HG03520 (cell line): ENCODE results near the gene MBNL1.

Experiments used
- ATAC-seq: cut with Tn5 transposase; IDR thresholded peaks from one replicate; pipeline ENCODE4 v1.9.1; 2021; ENCODE audit warnings: mild to moderate bottlenecking, moderate library complexity; ENCODE audit not compliant: unreplicated experiment

Gene MBNL1, protein sequence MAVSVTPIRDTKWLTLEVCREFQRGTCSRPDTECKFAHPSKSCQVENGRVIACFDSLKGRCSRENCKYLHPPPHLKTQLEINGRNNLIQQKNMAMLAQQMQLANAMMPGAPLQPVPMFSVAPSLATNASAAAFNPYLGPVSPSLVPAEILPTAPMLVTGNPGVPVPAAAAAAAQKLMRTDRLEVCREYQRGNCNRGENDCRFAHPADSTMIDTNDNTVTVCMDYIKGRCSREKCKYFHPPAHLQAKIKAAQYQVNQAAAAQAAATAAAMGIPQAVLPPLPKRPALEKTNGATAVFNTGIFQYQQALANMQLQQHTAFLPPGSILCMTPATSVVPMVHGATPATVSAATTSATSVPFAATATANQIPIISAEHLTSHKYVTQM

DNA sequence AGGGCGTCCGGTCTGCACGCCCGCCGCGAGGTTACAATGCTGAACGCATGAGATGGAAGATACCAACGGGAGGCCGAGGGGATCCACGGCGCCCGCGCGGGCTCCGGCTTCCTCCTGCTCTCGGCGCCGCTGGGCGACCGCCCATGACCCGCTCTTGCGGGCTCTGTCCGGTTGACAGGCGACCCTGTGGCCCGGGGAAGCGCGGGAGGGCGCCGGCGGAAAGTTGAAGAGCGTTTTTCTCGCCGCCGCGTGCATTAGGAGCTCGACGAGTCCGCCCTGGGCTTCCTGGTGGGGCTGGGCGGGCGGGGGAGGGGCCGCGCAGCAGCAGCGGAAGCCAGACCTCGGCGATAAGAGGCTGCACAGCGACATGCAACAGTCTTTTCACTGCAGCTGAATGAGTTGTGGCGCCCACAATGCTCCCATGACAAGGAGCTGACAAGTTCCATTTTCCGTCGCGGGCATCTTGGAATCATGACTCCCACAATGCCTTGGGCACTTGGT lies at the start of gene MBNL1:
Gene MBNL1, plus strand, starts transcription at position 375 of the 501 bp plus-strand sequence. CDS start 31,265 bp downstream, outside the sequence.
- ATAC-seq = peak; percentile 63

DNA sequence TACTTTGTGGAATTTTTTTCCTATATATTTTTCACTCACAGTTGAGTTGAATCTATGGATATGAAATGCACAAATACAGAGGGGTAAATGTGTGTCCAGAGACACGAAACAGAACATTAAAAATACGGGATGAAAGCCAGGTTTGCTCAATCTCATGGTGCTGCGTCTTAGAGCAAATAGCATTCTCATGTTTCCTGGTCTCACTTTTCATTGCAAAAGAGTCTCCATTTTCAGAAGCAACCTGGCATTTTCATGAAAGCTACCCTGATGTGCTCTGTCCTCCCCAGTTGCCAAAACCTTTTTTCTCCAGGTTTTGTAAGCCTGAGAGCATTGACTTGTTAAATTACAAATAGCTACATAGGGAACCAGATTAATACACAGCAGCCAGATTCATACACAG lies 49.5 kb upstream of the MBNL1 start:
- ATAC-seq = no peak

DNA sequence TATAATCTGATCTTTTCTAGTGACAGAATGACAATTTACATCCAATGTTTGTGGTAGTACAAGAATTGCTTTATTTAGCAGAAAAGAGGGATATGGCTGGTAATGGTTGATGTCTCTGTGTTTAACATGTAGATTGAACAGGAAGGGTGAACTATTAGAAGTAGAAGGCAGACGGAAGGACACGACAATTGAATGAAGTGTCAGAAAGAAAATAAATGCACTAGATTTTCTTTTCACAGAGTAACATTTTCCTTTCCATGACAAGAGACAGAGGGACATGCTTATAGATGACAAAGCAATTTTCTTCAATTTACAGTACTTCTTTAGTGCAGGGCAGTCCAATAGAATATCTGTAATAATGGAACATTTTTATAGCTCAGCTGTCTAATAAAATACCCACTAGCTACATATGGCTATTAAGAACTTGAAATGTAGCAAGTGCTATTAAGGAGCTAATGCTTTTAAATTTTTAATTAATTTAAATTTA lies 48.9 kb upstream of the MBNL1 start:
- no peak for ATAC-seq

DNA sequence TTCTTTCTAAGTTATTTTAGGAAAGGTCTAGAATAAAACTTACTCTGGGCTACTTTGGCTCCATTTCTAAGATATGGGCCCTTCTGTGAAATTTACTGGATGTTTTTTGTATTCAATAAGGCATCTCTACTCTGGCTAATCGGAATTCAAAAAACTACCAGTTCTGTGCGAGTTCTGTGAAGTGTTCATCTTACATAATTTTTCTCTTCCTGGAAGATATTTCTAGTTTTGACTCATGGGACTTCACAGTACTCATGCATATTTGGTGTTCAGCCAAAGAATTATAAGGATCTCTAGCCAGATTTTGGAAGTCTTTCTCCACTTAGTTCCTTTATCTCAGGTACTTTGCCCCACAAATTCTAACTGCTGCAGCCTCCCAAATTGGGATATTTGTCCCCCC lies 46.4 kb upstream of the MBNL1 start:
- no peak for ATAC-seq

DNA sequence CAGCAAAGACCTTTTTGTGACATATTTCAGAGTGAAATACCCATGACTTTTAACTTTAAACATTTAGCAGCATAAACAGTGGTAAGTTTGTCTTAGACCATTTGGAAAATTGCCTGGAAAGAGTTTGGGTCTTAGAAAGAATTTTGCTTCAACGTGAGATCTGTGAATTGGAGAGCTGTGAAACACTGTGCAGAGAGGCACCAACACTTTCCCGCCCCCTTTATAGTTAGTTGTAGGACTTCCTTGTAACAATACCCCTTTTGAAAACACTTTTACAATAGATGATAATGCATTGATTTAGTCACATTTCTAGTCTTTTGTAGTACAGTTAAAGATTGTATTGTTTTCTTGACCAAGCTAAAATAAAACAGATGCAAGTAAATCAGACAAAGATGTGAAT lies 43.5 kb upstream of the MBNL1 start:
- ATAC-seq = no peak

DNA sequence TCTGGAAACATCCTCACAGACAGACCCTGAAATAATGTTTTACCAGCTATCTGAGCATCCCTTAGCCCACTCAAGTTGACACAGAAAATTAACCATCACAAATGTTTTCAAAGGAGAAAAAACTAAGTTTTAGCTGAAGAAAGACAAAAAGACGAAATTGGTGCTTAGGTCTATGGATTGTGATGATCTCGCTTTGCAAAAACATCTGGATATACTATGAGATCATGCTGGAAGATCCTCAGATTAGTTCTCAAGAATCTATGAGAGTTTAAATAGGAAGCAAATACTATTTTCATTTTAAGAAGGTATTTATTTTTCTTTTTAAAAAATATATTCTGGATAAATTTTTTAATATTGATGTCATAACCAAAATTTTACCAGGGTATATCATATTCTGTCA lies 42.6 kb upstream of the MBNL1 start:
- ATAC-seq = no peak

DNA sequence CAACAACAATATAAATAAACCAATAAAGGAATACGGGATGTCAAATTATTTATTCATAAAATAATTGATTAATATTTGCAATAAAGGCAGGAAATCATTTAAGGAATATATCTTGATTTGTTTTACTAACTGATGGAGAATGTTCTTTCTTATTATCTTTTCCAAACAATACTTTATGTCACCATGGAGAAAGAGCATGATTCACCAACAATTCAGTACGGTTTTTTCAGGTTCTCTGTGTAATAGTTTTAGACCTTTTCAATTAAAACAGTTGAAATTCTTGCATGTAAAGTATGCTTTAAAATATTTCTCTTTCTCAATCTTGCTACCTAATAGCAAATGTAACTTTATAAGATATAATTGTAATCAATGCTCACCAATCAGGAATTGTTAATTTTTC lies 41.7 kb upstream of the MBNL1 start:
- no peak for ATAC-seq

DNA sequence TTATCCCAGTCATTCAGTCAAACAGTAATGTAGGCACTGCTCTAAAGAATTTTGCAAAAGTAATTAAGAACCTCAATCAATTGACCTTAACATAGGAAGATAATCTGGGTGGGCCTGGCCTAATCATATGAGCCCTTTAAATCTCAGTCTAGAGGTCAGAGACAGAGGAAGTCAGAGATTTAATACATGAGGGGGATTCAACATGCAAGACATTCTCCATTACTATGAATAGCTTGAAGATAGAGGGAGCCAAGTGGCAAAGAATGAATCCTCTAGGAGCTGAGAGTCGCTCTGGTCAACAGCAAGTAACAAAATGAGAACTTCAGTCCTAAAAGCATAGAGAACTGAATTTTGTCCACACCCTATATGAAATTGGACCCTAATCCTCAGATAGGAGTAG lies 39.0 kb upstream of the MBNL1 start:
- no peak for ATAC-seq

DNA sequence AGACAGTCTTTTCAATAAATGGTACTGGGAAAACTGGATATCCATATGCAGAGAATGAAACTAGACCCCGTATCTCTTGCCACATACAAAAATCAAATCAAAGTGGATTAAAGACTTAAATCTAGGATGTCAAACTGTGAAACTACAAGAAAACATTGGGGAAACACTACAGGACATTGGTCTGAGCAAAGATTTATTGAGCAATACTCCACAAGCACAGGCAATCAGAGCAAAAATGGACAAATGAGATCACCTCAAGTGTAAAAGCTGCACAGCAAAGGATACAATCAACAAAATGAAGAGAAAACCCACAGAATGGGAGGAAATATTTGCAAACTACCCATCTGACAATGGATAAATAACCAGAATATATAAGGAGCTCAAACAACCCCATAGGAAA lies 38.4 kb upstream of the MBNL1 start:
- ATAC-seq = no peak

DNA sequence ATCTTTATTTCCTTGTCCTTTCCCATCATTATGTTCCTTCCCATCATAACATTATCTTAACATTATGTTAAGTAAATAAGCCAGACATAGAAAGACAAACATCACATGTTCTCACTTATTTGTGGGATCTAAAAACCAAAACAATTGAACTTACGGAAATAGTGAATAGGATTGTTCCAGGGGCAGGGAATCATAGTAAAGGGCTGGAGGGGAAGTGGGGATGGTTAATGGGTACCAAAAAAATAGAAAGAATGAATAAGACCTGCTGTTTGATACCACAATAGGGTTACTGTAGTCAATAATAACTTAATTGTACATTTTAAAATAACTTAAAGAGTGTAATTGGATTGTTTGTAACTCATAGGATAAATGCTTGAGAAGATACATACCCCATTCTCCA lies 36.7 kb upstream of the MBNL1 start:
- ATAC-seq = no peak

DNA sequence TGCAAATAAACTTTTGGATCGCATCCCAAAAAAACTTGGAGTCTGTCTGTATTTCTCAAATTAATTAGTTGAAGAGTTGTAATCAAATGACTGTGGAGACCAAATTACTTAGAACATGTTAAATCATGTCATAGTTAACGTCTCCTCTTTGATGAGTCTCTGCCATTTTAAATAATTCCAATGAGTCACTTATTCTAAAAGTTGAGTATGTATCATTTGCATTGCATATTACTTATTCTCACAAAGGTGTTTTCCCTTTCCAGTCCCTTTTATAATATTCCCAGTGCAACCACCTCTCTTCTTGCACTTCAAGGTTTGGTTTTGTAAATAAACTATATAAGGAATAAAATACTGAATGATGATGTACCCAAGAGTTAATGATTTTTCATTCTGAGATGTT lies 36.0 kb upstream of the MBNL1 start:
- ATAC-seq = no peak

DNA sequence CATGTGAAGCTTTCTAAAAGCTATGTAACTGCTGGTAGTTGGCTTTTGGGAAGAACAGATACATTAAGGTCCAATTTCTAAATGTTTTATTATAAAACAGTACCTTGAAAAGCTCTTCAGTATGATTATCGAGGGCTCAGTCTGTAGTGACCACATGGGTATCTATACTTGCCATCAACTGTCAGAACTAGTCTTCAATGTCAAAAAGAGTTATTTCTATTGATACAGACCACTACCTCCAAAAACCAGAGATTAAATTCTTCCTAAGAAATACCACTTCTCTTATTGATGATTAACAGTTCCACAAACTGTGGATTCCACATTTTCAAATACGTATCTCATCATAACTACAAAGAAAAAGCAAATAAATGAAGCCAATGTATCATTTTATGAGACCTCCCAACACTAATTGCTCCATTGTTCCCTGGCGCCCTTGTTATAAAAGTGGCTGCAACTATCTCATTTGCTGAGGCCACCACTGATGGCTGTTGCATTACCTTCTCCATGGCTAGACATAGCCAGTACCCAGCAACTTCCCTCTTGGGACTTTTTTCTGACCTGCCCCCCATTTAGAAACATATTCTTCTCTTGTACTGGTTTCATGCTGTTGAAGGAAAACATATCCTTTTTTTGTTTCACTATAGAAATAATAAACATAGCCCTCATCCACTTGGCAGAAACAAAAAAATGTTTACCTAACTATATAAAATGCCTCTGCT lies 33.9 kb upstream of the MBNL1 start:
- ATAC-seq = no peak

DNA sequence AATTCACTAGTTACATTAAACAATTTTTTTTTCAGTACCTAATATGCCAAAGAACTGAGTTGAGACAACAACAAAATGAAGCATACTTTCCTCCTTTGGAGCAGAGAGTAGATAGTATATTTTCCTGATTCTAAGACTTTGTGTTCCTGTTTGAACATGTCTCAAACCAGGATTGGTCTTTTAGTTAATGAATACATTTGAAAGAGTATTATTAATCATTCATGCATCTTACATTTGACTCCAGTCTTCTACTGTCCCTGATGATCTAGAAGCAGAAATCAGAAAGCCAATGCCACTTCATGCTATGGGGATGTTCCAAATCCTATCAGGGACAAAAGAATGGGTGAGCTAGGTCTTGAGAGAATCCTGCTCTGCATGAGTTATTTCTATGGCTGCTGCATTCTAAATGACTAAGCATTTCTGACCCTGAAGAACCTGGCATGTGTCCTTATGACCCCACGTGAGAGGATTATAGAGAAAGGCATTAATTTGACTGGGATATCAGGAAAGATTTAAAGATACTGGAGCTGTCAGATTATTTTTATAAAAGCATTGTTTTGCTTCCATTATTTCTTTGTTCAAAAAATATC lies 32.9 kb upstream of the MBNL1 start:
- ATAC-seq = no peak

DNA sequence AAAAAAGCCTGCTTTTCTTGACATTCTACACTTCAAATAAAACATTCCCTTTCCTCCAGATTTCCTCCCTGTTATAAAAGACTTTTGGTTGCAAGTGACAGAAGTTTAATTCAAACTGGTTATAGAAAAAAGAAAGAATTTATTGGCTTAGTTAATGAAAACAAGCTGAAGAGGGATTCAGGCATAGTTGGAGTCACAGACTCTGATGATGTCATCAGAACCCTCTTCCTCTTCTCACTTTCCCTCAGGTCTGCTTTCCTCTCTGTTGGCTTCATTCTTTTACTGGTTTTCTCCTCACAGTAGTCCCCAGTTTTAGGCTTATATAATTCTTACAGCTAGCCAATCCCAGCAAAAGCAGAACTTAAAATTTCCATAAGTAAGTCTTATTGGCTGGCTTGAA lies 32.0 kb upstream of the MBNL1 start:
- ATAC-seq = no peak

DNA sequence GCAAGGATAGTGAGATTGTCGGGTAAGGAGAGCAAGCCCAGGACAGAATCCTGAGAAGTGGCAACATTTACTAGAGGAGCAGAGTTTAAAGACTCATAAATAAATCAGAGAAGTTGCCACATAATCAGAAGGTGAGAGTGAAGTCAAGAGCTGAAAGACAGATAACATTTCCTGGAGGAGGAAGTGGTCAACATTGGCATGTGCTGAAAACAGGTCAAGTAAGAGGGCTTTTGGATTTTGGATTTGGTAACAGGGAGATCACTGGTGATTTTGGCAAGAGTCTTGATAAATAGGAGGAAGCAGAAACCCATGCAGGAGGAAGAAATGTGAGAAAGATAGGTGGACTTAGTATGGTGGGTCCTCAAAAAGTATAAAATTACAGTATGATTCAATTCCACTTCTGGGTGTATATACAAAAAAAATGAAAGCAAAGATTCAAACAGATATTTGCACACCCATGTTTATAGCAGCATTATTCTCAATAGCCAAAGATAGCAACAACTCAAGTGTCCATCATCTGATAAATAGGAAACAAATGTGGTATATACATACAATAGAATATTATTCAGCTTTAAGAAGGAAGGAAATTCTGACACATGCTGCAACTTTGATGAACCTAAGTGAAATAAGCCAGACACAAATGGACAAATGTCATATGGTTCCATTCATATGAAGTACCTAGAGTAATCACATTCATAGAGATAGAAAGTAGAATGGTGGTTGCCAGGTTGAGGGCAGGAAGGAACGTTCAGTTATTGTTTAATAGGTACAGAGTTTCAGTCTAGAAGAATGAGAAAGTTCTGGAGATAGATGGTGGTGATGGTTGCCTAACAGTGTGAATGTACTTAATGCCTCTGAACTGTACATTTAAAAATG lies 27.3 kb upstream of the MBNL1 start:
- peak; percentile 52 for ATAC-seq

DNA sequence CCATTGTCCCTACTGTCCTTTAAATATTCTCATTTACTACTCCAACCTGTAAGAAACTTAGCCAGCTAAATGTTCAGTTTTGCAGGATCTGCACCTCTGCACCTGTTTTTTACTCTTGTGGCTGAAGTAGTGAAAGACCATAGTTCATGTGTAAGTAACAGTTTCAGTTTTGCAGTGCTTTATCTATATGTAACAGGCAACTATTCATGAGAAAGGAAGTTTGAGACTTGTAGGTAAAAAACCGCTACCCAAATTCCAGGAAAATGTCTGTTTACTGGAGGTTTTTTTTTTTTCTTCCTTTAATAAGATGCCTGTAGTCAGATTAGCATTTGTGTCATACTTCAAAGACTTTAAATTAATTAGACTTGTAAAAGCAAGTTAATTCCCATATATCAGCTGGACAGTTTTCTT lies 25.4 kb upstream of the MBNL1 start:
- ATAC-seq = peak; percentile 52

DNA sequence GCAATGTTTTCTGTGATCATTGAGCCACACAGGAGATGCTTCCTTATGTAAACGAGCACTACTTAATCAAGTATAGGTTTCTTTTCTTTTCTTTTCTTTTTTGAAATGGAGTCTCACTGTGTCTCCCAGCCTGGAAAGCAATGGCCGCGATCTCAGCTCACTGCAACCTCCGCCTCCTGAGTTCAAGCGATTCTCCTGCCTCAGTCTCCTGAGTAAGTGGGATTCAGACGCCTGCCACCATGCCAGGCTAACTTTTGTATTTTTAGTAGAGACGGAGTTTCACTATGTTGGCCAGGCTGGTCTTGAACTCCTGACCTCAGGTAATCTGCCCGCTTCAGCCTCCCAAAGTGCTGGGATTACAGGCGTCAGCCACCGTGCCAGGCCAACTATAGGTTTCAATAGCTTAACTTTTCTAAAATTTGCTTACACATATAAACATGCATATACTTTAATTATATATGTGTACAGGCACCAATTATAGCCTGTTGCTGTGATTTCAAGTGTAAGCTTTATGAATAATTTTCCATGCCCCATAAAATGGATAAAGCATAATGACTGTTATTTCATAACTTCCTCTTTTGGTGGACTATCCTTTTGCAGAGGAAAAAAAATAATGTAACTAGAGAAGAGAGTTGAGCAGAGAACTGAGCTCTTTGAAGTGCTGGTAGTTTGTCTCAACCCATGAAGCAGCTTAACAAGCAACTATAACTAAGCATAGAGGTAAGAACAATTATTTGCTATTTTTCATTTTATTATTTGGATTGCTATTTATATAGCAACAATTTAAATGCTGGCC lies 24.8 kb upstream of the MBNL1 start:
- peak; percentile 43 for ATAC-seq

DNA sequence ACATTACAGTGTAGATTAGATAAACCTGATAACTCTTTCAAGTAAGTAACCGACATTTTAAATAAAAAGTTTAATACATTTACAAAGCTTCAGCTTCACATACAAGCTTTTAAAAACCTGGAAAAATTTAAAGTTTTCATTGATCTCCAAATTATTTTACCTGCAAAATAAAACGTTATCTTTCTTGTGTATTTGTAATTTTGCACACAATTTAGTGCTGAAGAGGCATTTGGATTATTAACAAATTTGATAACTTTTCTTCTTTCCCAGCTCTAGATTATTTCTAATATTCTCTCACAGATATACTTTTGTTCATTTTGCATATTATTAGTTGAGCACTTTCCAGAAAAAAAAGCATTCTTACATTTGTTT lies 24.2 kb upstream of the MBNL1 start:
- no peak for ATAC-seq

DNA sequence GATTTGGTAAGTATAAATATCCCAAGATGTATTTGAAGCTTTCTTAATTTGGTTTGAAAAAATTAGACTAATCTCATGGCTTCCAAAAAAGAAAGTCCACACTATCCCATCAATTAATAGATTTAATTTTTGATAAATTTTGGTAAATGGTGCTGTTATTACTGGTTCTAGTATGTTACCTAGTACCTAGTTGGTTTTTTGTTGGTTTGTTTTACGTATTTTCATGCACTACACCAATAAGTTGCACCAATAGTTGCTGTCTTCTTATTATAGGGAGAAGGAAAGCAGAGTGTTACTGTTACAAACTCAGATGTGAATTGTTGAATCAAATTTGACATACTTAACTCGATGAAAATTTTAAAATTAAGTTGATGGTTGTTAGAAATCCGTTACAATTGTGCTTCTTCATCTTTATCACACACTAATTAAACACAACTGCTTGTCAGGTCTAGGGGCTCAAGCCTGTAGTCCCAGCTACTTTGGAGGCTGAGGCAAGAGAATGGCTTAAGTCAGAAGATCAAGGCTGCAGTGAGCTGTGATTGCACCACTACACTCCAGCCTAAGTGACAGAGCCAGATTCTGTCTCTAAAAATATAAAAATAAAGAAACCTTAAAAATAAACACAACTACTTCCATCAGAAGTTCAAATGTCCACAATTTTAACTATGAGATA lies 23.1 kb upstream of the MBNL1 start:
- no peak for ATAC-seq
